Activated T-cell treated with anti-CD3 and anti-CD28 coated beads for 1 hour (primary cell): ENCODE data around the gene FOXL1.
A peak's percentile ranks its signal among the peaks of the same experiment; 100 is the strongest.

Experiments
- DNase-seq: peaks from one replicate; pipeline ENCODE4 v3.0.0-alpha.2; 2020; ENCODE audit warnings: low read depth

The FOXL1 gene

DNA sequence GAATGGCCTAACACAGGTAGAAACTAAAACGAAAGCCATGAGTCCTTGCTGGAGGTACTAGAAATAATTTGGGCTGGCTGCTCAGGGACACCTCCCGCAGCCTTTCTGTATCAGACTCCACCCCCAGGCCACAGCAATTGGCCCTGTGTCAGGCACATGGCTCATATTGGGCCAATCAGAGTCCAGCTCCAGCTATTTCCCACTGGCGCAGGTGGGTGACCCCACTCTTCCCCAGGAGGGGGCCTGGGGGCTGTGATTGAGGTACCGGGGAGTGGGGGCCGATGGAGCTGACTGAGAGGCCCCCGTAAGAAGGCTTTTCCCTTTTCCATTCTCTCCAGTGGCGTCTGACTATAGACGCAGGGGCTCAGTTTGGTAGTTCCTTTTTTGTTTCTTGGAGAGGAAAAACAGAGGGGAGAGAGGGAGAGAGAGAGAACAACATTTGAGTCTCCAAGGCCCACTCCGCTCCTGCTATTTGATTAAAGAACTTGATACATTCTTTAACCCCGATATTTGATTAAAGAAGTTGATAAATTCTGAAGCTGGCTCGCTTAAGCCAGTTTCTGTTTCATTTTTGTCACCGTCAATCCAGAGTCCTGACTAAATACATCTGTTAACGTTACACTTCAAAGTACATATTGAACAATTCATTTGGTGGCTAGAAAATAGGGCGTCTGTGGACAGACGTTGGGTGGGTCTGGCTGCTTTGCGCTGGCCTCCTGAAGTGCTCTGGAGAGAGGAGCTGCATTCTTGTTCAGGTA, 26.3 kb downstream of the FOXL1 start:
- DNase-seq: peak; percentile 22

DNA sequence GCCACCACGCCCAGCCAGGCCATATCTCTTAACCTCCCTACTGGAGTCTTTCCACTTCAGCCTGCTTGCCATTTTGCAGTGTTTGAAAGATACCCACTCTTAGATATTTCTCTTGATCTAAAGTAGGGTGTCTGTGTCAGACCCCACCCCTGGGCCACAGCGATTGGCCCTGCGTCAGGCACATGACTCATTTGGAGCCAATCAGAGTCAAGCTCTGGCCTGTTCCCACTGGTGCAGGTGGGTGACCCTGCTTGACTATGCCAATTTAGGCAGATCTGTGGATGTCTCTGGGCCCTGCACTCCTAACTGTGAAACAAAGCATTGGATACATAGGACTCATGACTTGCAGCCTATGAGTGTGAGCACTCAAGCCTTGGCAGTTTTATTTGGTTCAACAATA, 27.6 kb downstream of the FOXL1 start:
- no peak for DNase-seq

DNA sequence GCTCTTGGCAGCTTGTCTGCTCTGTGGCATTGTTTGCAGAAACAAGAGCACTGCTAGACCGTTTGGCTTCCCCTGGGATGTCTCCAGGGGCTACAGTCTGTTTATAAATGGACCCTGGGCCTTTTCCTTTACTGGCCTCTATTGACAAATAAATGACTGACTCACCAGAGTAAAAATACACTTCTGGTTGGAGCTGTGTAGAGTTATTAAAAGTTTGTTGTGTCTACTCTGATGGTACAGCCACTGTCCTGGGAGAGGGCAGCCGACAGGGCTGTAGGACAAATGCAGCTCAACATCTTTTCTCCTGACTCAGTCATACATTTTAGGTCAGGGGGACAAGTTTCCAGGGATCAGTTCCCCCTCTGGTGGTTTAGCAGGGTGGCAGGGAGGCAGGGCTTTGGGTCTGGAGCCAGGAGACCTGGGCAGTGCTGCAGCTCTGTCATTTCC, 30.0 kb downstream of the FOXL1 start:
- no peak for DNase-seq

DNA sequence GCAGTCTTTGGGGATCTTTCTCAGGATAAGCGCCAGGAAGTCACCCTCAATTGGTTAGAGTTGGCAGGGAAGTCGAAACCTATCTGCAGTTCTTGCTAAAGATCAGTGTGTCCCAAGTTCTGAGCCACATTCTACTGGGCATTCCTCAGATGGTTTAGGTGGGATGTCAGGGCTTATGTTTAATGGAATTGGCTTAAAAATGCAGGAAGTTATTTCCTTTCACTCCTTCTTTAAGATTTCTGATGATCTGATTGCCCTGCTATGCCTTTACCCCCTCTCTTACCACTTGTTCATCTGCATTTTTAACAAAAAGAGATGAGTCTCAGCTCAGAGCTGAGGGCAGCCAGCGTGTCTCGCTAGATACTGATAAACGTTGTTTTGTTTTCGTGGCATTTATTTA, 30.8 kb downstream of the FOXL1 start:
- no peak for DNase-seq

DNA sequence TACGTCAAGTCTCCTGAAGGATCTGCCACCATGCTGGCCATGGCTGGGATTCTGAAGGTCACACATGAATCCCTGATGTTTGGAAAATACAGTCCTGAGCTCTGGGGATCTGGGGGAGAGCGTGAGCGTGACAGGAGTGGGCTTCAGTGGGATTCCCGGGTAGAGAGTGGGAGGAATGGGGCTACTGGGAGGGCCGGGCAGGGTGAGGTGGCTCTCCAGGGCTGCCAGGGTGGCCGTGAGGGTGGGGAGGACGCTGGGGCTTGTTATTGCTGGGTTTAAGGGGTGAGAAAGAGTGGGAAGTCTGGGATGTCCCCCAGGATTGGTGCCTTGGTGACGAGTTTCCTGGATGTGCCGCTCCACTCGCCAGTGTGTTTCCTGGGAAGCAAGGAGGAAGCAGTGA, 31.3 kb downstream of the FOXL1 start:
- DNase-seq: no peak

DNA sequence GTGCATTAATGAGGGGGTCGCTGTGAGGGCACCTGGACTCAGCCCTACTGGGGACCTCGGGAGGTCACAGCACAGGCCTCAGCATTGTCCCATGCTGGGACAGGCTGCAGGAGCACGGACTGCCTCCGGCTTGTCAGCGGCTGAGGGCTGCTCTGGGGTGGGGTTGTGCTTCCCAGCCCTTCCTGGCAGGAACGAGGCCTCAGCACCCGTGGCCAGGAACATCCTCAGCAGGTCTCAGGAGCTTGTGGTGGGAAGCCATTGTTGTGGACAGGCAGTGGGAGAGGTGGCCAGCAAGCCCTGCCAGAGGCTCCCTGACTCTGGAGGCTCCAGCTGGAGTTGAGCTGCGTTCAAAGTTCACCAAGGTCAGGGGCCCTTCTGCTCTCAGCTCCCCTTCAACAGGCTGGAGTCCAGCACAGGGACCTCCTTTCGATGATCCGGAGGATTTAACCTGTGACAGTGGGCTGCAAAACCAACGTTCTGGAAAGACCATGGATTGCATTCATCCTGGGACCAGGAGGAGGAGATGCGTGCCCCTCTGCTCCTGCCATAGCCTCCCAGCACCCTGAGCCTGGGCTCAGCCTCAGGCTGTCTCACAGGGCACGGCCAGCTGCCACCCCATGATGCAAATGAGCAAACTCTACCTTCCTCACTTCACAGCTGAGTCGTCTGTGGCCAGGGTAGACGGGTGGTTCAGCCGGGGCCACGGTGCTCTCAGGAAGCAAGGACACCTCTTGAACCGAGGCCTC, 32.6 kb downstream of the FOXL1 start:
- DNase-seq: no peak

DNA sequence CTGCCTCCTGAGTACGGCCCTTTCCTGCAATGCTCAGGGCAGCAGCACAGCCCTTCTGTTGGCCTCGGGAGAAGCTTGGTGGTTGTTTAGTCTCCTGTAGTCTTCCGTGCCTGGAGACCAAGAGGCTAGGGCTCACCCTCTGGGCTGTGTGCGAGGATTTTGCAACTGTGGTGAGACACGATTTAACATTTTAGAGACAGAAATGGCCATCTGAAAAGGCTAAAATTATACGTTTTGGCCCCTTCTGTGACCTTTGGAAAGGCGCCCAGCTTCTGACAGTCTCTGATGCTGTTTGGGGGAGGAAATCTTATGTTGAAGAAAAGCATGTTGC, 33.1 kb downstream of the FOXL1 start:
- DNase-seq: no peak

DNA sequence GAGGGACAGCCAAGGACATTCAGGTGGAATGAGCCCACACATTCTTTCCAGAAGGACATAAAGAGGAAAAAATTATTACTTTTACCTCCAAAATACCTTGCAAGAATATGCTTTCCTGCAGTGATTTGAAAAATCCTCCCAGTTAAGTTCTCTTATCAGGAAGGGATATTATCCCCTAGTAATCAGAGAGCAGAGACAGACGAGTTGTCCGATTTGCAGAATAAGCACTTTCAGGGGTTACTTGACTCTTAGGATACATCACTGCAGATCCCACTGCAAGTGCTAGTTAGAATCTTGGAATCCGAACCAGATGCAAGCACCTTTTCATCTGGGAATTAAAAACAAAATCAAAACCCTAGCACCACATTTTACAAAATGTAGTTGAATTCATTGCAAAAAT, 33.6 kb downstream of the FOXL1 start:
- no peak for DNase-seq

DNA sequence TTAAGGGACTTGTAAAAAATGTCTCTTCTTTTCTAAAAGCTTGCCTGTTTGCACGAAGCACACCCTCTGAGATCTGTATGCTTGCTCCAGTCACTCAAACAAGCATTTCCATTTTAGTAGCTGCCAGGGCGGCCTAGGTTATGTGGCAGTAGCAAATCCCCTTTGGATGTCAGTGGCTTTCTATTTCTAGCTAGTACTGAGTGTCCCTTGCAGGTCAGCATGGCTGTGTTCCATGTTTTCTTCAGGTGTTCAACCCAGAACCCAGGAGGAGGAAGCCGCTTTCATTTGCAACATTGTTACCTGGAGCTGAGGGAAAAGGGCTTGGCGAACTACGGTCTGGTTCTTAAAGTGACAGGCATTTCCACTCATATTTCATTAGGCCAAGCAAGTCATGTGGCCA, 36.4 kb downstream of the FOXL1 start:
- no peak for DNase-seq

DNA sequence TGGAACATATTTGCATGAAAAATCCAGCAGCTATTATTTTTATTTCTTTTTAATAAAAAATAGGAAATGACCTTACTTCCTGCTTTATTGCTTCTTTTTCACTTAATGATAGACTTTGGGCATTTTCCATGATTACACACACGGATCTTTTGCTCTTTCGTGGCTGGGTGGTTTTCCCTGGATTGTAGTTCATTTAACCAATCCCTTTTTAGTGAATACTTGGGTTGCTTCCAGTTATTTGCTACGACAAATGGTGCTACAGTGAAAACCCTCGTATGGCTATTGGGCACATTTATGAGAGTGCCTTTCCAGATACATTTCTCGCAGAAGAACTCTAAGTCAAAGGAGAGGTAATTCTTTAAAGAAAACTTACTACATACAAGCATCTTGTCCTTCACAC, 38.6 kb downstream of the FOXL1 start:
- DNase-seq: no peak

DNA sequence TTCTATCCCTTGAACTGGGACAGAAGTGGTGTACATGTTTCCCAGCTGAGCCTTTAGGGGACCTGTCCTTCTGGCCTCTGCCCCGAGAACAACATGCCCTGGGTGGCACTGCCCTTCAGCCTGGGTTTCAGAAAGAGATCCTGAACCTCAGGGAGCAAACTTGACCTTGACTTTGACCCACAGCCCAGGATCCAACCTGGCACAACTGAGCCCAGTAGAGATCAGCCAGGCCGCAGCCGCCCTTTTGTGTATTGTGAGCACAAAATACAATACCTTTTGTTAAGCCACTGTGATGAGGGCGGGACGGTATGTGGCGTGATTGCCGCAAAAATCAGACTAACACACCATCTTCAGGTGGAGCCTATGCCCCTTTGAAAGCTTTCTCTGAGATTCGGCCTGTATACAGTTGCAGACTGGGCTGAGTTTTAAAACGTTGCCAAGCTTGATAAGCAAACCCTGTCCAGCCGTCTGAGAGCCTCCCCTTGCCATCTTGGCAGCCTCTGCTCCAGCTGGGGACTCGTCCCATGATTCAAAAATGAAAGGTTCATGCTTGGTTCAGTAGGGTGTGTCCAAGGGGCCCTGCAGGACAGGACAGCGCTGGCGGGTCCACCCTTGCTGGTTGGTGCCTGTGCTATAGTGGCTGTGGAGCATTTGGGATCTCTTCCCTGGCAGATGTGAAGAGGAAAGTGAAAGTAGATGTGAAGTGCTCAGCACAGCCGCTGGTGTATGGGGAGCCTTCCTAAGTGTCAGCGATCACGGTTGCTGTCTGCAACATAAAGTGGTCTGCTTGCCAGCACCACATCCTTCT, 40.3 kb downstream of the FOXL1 start:
- no peak for DNase-seq

DNA sequence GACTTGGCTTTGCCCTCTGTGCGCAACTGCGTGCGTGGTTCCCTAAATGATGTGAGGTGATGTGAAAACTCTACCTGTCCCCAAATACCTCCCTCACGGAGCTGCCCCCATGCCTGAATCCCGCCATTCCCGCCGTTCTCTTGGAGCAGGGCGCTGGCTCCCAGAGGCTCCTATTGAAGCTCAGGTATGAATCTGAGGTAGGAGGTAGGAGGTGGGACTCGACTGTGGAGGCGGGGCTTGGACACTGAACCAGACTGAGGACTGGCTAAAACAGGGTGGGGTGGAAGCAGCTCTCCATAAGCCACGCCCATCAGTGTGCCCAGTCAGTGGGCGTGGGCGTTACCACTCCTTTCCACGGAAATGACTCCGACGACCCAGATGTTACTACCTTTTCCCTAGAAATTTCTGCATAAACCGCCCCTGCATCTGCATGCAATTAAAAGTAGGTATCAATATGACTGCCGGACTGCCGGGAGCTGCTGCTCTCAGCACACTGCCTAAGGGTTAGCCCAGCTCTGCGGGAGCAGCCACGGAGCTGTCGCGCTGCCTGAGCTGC, 41.0 kb downstream of the FOXL1 start:
- no peak for DNase-seq

DNA sequence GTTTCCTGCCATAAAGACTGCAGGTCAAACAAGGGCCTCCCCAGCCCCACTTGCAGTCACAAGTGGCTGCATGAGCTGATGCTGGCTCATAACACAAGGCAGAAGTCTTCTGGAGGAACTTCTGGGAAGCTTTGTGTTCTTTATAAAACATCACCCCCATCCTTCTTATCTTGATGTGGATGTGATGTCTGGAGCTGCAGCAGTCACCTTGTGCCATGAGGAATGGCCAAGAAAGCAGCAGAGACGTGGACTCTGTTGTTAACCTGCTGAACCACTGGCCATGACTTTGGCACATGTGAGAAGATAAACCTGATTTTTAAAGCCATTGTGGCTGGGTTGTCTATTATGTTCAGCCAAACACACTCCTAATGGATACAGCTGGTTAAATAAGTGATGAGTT, 41.8 kb downstream of the FOXL1 start:
- no peak for DNase-seq

DNA sequence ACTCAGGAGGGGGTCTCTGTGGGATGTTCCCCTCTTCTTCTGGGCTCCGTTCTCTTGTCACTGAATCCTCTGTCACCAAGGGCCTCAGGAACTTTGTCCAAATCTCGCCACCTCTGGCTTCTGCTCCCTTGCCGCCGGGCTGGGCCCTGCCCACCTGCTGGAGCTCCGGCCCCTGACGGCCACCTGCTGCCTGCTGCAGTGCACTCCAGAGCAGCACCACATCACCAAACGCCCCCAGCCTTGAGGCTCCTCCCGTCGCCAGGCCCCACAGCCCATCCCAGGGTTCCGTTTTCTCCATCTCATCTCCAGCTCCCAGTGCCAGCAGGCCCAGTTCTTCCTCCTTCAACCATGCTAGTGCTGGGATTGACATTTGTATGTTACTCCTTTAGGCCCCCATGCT, 43.6 kb downstream of the FOXL1 start:
- no peak for DNase-seq

DNA sequence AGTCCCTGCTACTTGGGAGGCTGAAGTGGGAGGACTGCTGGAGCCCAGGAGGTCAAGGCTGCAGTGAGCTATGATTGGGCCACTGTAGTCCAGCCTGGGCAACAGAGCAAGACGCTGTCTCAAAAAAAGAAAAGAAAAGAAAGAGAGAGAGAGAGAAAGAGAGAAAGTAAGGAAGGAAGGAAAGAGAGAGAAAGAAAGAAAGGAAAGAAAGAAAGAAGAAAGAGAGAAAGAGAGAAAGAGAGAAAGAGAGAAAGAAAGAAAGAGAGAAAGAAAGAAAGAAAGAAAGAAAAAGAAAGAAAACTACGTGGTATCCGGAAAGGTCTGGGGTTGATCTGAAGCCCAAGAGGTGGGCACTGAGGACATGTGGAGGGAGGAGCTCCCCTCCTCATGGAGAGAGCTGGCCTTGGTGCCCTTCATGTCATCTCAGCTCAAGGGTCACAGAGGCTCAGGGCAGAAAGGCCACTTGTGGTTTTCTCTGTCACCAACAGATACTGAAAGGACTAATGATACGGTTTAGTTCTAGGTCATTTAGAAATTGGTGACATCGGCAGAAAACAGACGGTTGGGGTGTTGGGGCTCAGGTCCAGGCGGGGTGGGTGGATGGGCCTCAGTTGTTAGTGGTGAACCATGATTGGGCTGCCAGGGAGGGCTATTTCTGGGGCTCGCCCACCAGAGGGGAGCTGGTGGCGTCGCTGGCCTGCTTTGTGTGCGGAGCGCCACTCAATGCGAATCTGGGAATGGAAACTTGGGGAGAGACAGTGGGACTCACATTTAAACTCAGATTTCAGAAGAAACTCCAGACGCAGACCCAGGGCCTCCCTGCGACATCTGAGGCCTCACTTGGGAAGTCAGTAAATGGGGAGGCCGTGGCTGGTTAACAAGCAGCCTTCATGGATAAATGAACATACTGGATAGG, 44.6 kb downstream of the FOXL1 start:
- no peak for DNase-seq

DNA sequence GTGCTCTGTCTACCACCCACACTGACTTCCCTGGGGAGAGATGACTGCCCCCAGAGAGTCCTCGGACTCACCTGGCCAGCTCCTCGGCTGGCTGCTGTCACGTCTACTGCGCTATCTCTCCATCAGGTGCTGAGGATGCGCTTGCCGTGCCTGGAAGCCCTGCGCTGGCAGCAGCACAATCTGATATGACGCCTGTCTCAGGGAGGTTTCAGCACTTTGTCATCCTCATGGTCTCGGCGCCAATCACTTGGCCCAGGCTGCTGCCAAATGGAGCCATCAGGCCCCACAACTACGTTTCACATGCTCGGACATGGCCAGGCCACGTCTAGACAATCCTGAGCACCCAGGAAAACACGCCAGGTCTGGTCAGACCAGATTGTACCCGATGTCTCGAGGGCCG, 46.7 kb downstream of the FOXL1 start:
- no peak for DNase-seq

DNA sequence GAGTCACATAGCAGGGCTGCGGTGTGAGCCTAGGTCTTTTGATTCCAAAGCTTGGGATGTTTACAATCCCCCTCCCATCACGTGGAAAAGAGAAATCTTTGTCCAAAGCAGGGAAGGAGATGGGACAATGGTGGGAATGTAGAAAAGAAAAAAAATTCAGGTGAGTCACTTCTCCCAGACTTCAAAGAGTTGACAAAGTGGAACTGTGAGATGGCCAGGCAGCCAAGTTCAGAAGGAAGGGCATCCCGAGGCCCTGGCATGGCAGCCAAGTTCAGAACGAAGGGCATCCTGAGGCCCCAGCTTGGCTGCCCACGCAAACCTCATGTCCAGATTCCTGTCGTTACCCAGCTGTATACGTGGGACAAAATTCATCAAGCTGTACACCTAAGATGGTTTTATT, 47.5 kb downstream of the FOXL1 start:
- no peak for DNase-seq

DNA sequence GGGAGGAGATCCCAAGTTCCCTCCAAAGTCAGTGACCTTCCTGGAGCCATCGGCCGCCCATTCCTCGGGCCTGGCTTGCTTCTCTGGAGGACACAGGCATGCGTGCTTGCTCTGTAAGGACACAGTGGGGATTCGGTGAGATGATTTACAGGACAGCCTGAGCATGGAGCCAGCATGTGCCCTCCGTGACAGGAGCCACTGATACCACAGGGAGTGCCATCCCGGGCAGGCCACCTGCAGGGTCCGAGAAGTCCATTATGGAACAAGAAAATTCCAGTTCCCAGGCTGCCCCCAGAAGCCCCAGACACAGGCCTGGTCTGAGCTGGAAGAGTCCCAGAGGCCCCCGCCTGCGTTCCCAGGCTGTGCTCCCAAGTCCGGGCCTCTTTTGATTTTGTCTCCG, 47.9 kb downstream of the FOXL1 start:
- no peak for DNase-seq

DNA sequence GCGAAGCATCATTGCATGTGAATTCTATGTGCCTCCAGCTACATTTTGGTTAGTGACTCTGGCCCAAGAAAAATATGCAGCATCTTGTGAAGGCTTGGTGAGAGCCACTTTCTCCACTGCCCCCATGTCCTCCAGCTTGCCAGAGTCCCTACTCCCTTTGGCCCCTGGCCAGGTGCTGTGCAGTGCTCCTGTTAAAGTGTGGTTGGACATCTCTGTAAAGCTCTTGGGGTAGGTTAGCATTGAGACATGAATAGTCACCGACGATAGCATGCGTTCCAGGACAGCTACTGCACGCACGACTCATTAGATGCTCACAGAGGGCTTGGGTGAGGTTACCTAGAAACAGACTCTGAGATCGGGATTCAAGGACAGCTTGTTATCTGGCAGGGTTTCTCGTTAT, 48.6 kb downstream of the FOXL1 start:
- DNase-seq: no peak

DNA sequence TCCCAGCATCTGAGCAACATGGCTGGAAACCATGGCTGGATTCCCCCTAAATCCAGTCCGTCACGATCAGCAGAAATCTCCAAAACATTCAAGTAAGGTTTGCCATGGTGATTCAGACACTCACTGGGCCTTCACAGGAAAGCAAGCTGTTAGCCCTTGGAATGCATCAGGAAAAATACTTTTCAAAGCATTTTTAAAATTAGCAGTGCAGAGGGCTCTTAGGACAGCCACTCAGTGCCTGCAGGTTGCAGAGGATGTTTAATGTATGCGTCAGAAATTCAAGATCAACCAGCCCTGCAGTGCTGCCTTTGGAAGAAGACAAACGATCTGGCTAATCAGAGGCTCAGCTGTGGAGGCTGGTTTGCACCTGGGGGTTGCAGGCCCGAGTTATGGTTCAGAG, 50.3 kb downstream of the FOXL1 start:
- DNase-seq: no peak

DNA sequence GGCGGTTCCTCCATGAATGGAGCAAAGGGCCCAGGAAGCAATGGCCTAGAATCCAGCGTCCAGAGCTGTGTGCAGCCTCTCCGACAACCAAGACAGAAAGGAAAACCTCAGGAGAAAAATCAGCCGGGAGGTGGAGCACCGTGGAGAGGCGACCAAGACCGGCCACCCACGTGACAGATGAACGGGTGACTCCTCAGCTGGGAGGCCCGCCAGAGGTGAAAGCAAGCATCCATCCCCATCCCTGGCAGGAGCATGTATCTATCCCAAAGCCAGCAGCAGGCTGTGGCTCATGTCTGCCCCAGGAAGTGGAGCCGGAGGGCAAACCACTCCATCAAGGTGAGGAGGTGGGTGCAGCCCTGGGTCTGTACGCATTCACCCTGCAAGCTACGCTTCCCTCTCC, 52.1 kb downstream of the FOXL1 start:
- no peak for DNase-seq

DNA sequence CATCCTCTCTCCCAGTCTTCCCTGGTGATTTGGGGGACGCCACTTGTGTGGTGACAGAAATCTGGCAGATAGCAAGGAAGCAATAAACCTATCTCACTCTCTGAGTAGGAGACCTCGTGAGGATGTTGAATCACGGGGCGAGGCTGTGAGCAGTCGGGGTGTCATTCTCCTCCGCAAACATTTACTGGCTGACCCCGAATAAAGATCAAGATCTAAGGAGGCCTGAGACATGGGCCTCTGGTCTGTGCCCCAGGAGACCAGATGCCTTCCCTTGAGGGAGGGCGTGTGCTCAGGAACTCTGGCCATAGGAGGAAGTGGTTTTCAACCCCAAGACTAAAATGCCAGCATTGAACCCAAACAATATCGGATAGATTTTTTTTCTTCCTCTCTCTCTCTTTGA, 53.1 kb downstream of the FOXL1 start:
- no peak for DNase-seq
